ENCODE results near the gene EARS2. TPM values are rescaled to one million over a fixed set of nuclear protein-coding genes. Genes with fewer than 3 reads are reported as not detected.

Gene EARS2
- polyA plus RNA-seq, 1 donor from 2014 or later = 22.2 TPM

- H3K36me3 ChIP-seq (ENCODE audit: insufficient read depth, low read length) = no peaks in the 10 kb centered on the region
- TF ChIP-seq REST (IDR thresholded peaks at IDR 0.05; ENCODE audit: borderline replicate concordance) = no peak
- TF ChIP-seq MXI1 (conservative IDR thresholded peaks at IDR 0.05; ENCODE audit: poor library complexity, severe bottlenecking) = no peak
- TF ChIP-seq SMC3 (conservative IDR thresholded peaks at IDR 0.05; ENCODE audit: poor library complexity) = no peak
- no peak for TF ChIP-seq RAD21 (conservative IDR thresholded peaks at IDR 0.05)
- no peak for TF ChIP-seq EZH2 (IDR thresholded peaks at IDR 0.05; ENCODE audit: borderline replicate concordance, insufficient read depth, low read length, poor library complexity, severe bottlenecking)
- no peak for TF ChIP-seq POLR2AphosphoS5 (IDR thresholded peaks at IDR 0.05)
- no peak for TF ChIP-seq CTCF (IDR thresholded peaks at IDR 0.05; ENCODE audit: poor library complexity, severe bottlenecking)
Measured at GRCh38 chr16:23539984-23540816, 16.9 kb downstream of the EARS2 start.

GRCh38 chr16:23538919-23539278 is 18.3 kb downstream of the EARS2 start:
- no peaks in the 10 kb centered on the region for H3K36me3 ChIP-seq (ENCODE audit: insufficient read depth, low read length)

More at GRCh38 chr16:23539984-23540816, 16.9 kb downstream of the EARS2 start:
- Histone ChIP-seq H3K4me3 (ENCODE audit: low read length) (no peak overlapping the region), H3K4me2 (ENCODE audit: low read length) (no peak overlapping the region), H3K9me3 (ENCODE audit: low read length) (no peaks in the 10 kb centered on the region), H3K79me2 (replicated peaks; ENCODE audit: insufficient read depth, low read length) (no peaks in the 10 kb centered on the region), H3K9ac (ENCODE audit: low read length) (no peak overlapping the region), H3K27me3 (ENCODE audit: insufficient read depth, low read depth, low read length) (no peaks in the 10 kb centered on the region), H3K9me2 (ENCODE audit: insufficient read depth, low read length) (no peaks in the 10 kb centered on the region), H3F3A (ENCODE audit: insufficient read depth, low read length, poor library complexity, severe bottlenecking) (no peaks in the 10 kb centered on the region), H2AFZ (ENCODE audit: low read depth, low read length) (no peak overlapping the region), H3K27ac (ENCODE audit: low read length) (no peak overlapping the region), H4K20me1 (ENCODE audit: insufficient read depth) (no peaks in the 10 kb centered on the region)

More at GRCh38 chr16:23538919-23539278, 18.3 kb downstream of the EARS2 start:
- Histone ChIP-seq H3K9me3 (ENCODE audit: low read length) (no peaks in the 10 kb centered on the region), H3K79me2 (replicated peaks; ENCODE audit: insufficient read depth, low read length) (no peaks in the 10 kb centered on the region), H3K4me2 (ENCODE audit: low read length) (no peak overlapping the region), H3F3A (ENCODE audit: insufficient read depth, low read length, poor library complexity, severe bottlenecking) (no peaks in the 10 kb centered on the region), H3K9ac (ENCODE audit: low read length) (no peak overlapping the region), H3K27ac (ENCODE audit: low read length) (no peak overlapping the region), H2AFZ (ENCODE audit: low read depth, low read length) (no peak overlapping the region), H3K9me2 (ENCODE audit: insufficient read depth, low read length) (no peaks in the 10 kb centered on the region), H3K27me3 (ENCODE audit: insufficient read depth, low read depth, low read length) (no peaks in the 10 kb centered on the region), H3K4me3 (ENCODE audit: low read length) (no peak overlapping the region), H4K20me1 (ENCODE audit: insufficient read depth) (no peaks in the 10 kb centered on the region)
- no peak for TF ChIP-seq TAF1 (IDR thresholded peaks at IDR 0.05; ENCODE audit: low read depth)
- TF ChIP-seq POLR2AphosphoS5 (IDR thresholded peaks at IDR 0.05) = no peak
- no peak for TF ChIP-seq EZH2 (IDR thresholded peaks at IDR 0.05; ENCODE audit: borderline replicate concordance, insufficient read depth, low read length, poor library complexity, severe bottlenecking)
- TF ChIP-seq SMC3 (conservative IDR thresholded peaks at IDR 0.05; ENCODE audit: poor library complexity) = no peak
- no peak for TF ChIP-seq CTCF (IDR thresholded peaks at IDR 0.05; ENCODE audit: poor library complexity, severe bottlenecking)
- TF ChIP-seq REST (IDR thresholded peaks at IDR 0.05; ENCODE audit: borderline replicate concordance) = no peak
- TF ChIP-seq MXI1 (conservative IDR thresholded peaks at IDR 0.05; ENCODE audit: poor library complexity, severe bottlenecking) = no peak
- TF ChIP-seq RAD21 (conservative IDR thresholded peaks at IDR 0.05) = no peak
- TF ChIP-seq EP300 (conservative IDR thresholded peaks at IDR 0.05; ENCODE audit: poor library complexity, severe bottlenecking) = no peak
